Testis (tissue), 3 donors: Measurements from ENCODE around the gene CX3CR1. TPM values are rescaled to one million over a fixed set of nuclear protein-coding genes. Genes with fewer than 3 reads are reported as not detected.

ENCODE experiments used
- DNase-seq: peaks from one replicate; pipeline ENCODE4 v3.0.0-alpha.2; 2019
- H3K27ac ChIP-seq, 2 donors: fragments of 200-600 bp; sonication (generic); one replicate each; pipeline ENCODE4 v1.5.1; 2019
- H3K27me3 ChIP-seq: fragments of 200-600 bp; sonication (generic); one replicate; pipeline ENCODE4 v1.5.1; 2019
- H3K36me3 ChIP-seq: fragments of 200-600 bp; sonication (generic); one replicate; pipeline ENCODE4 v1.5.1; 2017; ENCODE audit warnings: low read depth; ENCODE audit errors: missing control alignments
- H3K4me1 ChIP-seq: fragments of 200-600 bp; sonication (generic); one replicate; pipeline ENCODE4 v1.5.1; 2019
- H3K4me3 ChIP-seq, 2 donors: fragments of 200-600 bp; sonication (generic); one replicate each; pipeline ENCODE4 v1.5.1; 2017 to 2019
- H3K9me3 ChIP-seq: fragments of 200-600 bp; sonication (generic); one replicate; pipeline ENCODE4 v1.5.1; 2017
- CTCF ChIP-seq, 3 experiments: fragments of 450-650 bp in 2 of 3; fragments of 200-600 bp in 1 of 3; sonication (generic) in 1 of 3; IDR thresholded peaks; one replicate each; pipeline ENCODE4 v1.5.1; 2016 to 2019; ENCODE audit warnings: antibody characterized with exemption in 3 of 3, mild to moderate bottlenecking in 2 of 3, moderate library complexity in 1 of 3
- POLR2A ChIP-seq: fragments of 450-650 bp; IDR thresholded peaks from one replicate; pipeline ENCODE4 v1.6.1; 2017; ENCODE audit warnings: antibody characterized with exemption, mild to moderate bottlenecking, moderate library complexity
- WGBS, 2 donors: methylation state at CpG; one replicate each; pipeline ENCODE4 v1.1.5; 2018; 5-methylcytosine and 5-hydroxymethylcytosine counted together
- intact Hi-C: fragments of 100-400 bp; cut with DNase I; formaldehyde crosslinking; loops from one replicate; pipeline ENCODE4 v1.15.1; 2023; ENCODE audit warnings: low total_unique reads
- polyA plus RNA-seq: library from polyadenylated mRNA; stranded (reverse); fragments of 350-450 nt; fragmentation: Illumina TruSeq; extraction: RNeasy Lipid Tissue Mini Kit (QIAGEN cat#74804); gene quantifications from one replicate; pipeline ENCODE4 v1.2.3, GENCODE V29; 2014; ENCODE audit warnings: low read depth, low replicate concordance; ENCODE audit not compliant: insufficient read depth
- total RNA-seq, 2 donors: library from RNA; depleted of rRNA; stranded (reverse); fragments of >200 nt; gene quantifications; one replicate each; pipeline ENCODE4 v1.2.3, GENCODE V29; 2016

Gene CX3CR1
- total and polyA plus RNA-seq, 3 donors from 2014 or later: 1.4 to 3.5 (median 2.0) TPM

- Histone ChIP-seq H3K36me3 (no peaks in the 10 kb centered on the region), H3K9me3 (no peaks in the 10 kb centered on the region), H3K27ac (no peak overlapping the region), H3K4me1 (no peaks in the 10 kb centered on the region), H3K4me3 (no peak overlapping the region), H3K27me3 (no peaks in the 10 kb centered on the region)
- intact Hi-C loops: loop anchor here (5.0 kb wide), 1 partner anchor 160 kb away; no protein-coding TSS in a partner anchor
- 77 to 80% methylated on average over 8 of the region's 8 CpGs for WGBS, 2 donors
- TF ChIP-seq POLR2A: no peak
- no peak for TF ChIP-seq CTCF (IDR thresholded peaks at IDR 0.05)
- no peak for DNase-seq
Measured at GRCh38 chr3:39287216-39288164, 7.7 kb upstream of the CX3CR1 start.

GRCh38 chr3:39286771-39287170 is 6.9 kb upstream of the CX3CR1 start:
- DNase-seq: no peak
- Histone ChIP-seq H3K4me1 (no peaks in the 10 kb centered on the region), H3K27ac (no peak overlapping the region), H3K9me3 (no peaks in the 10 kb centered on the region), H3K4me3 (no peak overlapping the region), H3K27me3 (no peaks in the 10 kb centered on the region), H3K36me3 (no peaks in the 10 kb centered on the region)
- intact Hi-C loops: loop anchor here (5.0 kb wide), 1 partner anchor 159 kb away; no protein-coding TSS in a partner anchor
- TF ChIP-seq POLR2A (no peak), CTCF (IDR thresholded peaks at IDR 0.05) (no peak)
- WGBS, 2 donors: 81 to 93% methylated on average over 3 of the region's 3 CpGs

- Histone ChIP-seq H3K4me3 (no peak overlapping the region), H3K36me3 (no peaks in the 10 kb centered on the region), H3K9me3 (no peaks in the 10 kb centered on the region), H3K4me1 (no peaks in the 10 kb centered on the region), H3K27me3 (no peaks in the 10 kb centered on the region), H3K27ac (no peak overlapping the region)
- DNase-seq: no peak
- intact Hi-C loops: loop anchor here (5.0 kb wide), 1 partner anchor 158 kb away; no protein-coding TSS in a partner anchor
- TF ChIP-seq CTCF (IDR thresholded peaks at IDR 0.05) (no peak), POLR2A (no peak)
Measured at GRCh38 chr3:39285332-39285731, 5.5 kb upstream of the CX3CR1 start.

GRCh38 chr3:39284457-39284881 is 4.6 kb upstream of the CX3CR1 start:
- DNase-seq: no peak
- H3K4me1 ChIP-seq: no peaks in the 10 kb centered on the region
- 62 to 76% methylated on average over 5 of the region's 5 CpGs for WGBS, 2 donors
- H3K9me3 ChIP-seq: no peaks in the 10 kb centered on the region
- intact Hi-C loops: no loop called here
- H3K4me3 ChIP-seq: no peak overlapping the region
- no peaks in the 10 kb centered on the region for H3K27me3 ChIP-seq
- TF ChIP-seq POLR2A (no peak), CTCF (IDR thresholded peaks at IDR 0.05) (no peak)
- no peaks in the 10 kb centered on the region for H3K36me3 ChIP-seq
- H3K27ac ChIP-seq: no peak overlapping the region
